WTC11 (cell line): Measurements from ENCODE around the gene RBCK1. TPM values are rescaled to one million over a fixed set of nuclear protein-coding genes. Genes with fewer than 3 reads are reported as not detected.

Source experiments
- ATAC-seq: fragments of 200-7000 bp; cut with Tn5 transposase; 2 replicates; pipeline ENCODE4 v1.10.0; 2021; ENCODE audit warnings: mild to moderate bottlenecking, moderate library complexity
- CTCF ChIA-PET: fragments of 300-600 bp; sonication (Branson Sonifier 250); formaldehyde crosslinking; loops from one replicate; lab custom pipeline; 2021; ENCODE audit warnings: antibody characterized with exemption; lab: Charles Lee
- POLR2A ChIA-PET: fragments of 350-600 bp; sonication (Branson Sonifier 250); formaldehyde crosslinking; loops from one replicate; lab custom pipeline; 2021; ENCODE audit warnings: antibody characterized with exemption; lab: Charles Lee
- DNase-seq: peaks from one replicate; pipeline ENCODE4 v3.0.0; 2021; ENCODE audit warnings: low spot score
- H3K27ac Mint-ChIP-seq: 2 replicates; pipeline ENCODE4 v1.8.0; 2021; ENCODE audit warnings: mixed read lengths
- H3K27me3 Mint-ChIP-seq: 2 replicates; pipeline ENCODE4 v1.8.0; 2021; ENCODE audit warnings: low read depth, mild to moderate bottlenecking, moderate library complexity, mixed read lengths
- H3K36me3 Mint-ChIP-seq: 2 replicates; pipeline ENCODE4 v1.8.0; 2021; ENCODE audit warnings: mixed read lengths
- H3K4me1 Mint-ChIP-seq: 2 replicates; pipeline ENCODE4 v1.8.0; 2022; ENCODE audit warnings: mixed read lengths
- H3K4me3 Mint-ChIP-seq: 2 replicates; pipeline ENCODE4 v1.8.0; 2021; ENCODE audit warnings: mild to moderate bottlenecking, moderate library complexity, mixed read lengths
- H3K9me3 Mint-ChIP-seq: 2 replicates; pipeline ENCODE4 v1.8.0; 2021; ENCODE audit warnings: mixed read lengths
- AFF4 ChIP-seq: sonication (generic); formaldehyde crosslinking; IDR thresholded peaks from 2 replicates; pipeline ENCODE4 v1.8.1; 2023; ENCODE audit warnings: mild to moderate bottlenecking, missing genetic modification reagents, borderline replicate concordance
- ARID4B ChIP-seq: sonication (generic); formaldehyde crosslinking; IDR thresholded peaks from 2 replicates; pipeline ENCODE4 v1.8.0; 2023; ENCODE audit warnings: missing genetic modification reagents, mild to moderate bottlenecking, borderline replicate concordance
- ATF3 ChIP-seq: sonication (generic); formaldehyde crosslinking; conservative IDR thresholded peaks from 2 replicates; pipeline ENCODE4 v1.8.1; 2022; ENCODE audit warnings: mild to moderate bottlenecking, missing genetic modification reagents
- ETV6 ChIP-seq: sonication (generic); formaldehyde crosslinking; IDR thresholded peaks from 2 replicates; pipeline ENCODE4 v1.8.1; 2022; ENCODE audit warnings: mild to moderate bottlenecking, missing genetic modification reagents
- FOXP4 ChIP-seq: sonication (generic); formaldehyde crosslinking; IDR thresholded peaks from 2 replicates; pipeline ENCODE4 v1.8.0; 2022; ENCODE audit warnings: mild to moderate bottlenecking, missing genetic modification reagents
- GABPB1 ChIP-seq: sonication (generic); formaldehyde crosslinking; IDR thresholded peaks from 2 replicates; pipeline ENCODE4 v1.8.1; 2023; ENCODE audit warnings: mild to moderate bottlenecking, missing genetic modification reagents
- GTF2I ChIP-seq: fragments of 250-450 bp; sonication (Bioruptor Pico); conservative IDR thresholded peaks from 2 replicates; pipeline ENCODE4 v1.4.0; 2021; ENCODE audit warnings: mild to moderate bottlenecking
- HMGXB4 ChIP-seq: sonication (generic); formaldehyde crosslinking; IDR thresholded peaks from 2 replicates; pipeline ENCODE4 v1.8.1; 2023; ENCODE audit warnings: mild to moderate bottlenecking, moderate library complexity, missing genetic modification reagents
- MAX ChIP-seq: sonication (generic); formaldehyde crosslinking; IDR thresholded peaks from 2 replicates; pipeline ENCODE4 v1.8.0; 2022; ENCODE audit warnings: mild to moderate bottlenecking, missing genetic modification reagents
- NFE2L1 ChIP-seq: sonication (generic); formaldehyde crosslinking; IDR thresholded peaks from 2 replicates; pipeline ENCODE4 v1.8.1; 2023; ENCODE audit warnings: missing genetic modification reagents
- NFYB ChIP-seq: sonication (generic); formaldehyde crosslinking; conservative IDR thresholded peaks from 2 replicates; pipeline ENCODE4 v1.8.0; 2022; ENCODE audit warnings: low read depth, missing genetic modification reagents
- PREB ChIP-seq: sonication (generic); formaldehyde crosslinking; IDR thresholded peaks from 2 replicates; pipeline ENCODE4 v1.8.1; 2022; ENCODE audit warnings: mild to moderate bottlenecking, missing genetic modification reagents, moderate library complexity, borderline replicate concordance
- PRRX2 ChIP-seq: fragments of 250-450 bp; sonication (Bioruptor Pico); IDR thresholded peaks from 2 replicates; pipeline ENCODE4 v1.8.0; 2021; ENCODE audit warnings: mild to moderate bottlenecking
- SMAD4 ChIP-seq: sonication (generic); formaldehyde crosslinking; IDR thresholded peaks from 2 replicates; pipeline ENCODE4 v1.8.0; 2022; ENCODE audit warnings: mild to moderate bottlenecking, missing genetic modification reagents
- ZNF219 ChIP-seq: sonication (generic); formaldehyde crosslinking; IDR thresholded peaks from 2 replicates; pipeline ENCODE4 v1.8.0; 2023; ENCODE audit warnings: missing genetic modification reagents, mild to moderate bottlenecking, borderline replicate concordance
- ZNF396 ChIP-seq: fragments of 250-450 bp; sonication (Bioruptor Pico); IDR thresholded peaks from 2 replicates; pipeline ENCODE4 v1.8.0; 2021; ENCODE audit warnings: mild to moderate bottlenecking, moderate library complexity, borderline replicate concordance
- ZNF416 ChIP-seq: fragments of 250-450 bp; sonication (Bioruptor Pico); IDR thresholded peaks from 2 replicates; pipeline ENCODE4 v1.9.0; 2021; ENCODE audit warnings: mild to moderate bottlenecking, inconsistent platforms
- ZNF671 ChIP-seq: fragments of 250-450 bp; sonication (Bioruptor Pico); IDR thresholded peaks from 2 replicates; pipeline ENCODE4 v1.8.0; 2021; ENCODE audit warnings: mild to moderate bottlenecking
- total RNA-seq: library from RNA; stranded (reverse); gene quantifications from 3 replicates; pipeline ENCODE4 v1.2.3, GENCODE V29; 2021

RBCK1 gene
- total RNA-seq, 1 experiment from 2014 or later, result 75.2 TPM

- TF ChIP-seq PREB (CRISPR knock-in tag) (0 out of 2 replicates have a peak, but pooled peaks have one; percentile 27), FOXP4 (CRISPR knock-in tag) (peak; percentile 47; the same call in 1 of the 2 replicates), GTF2I (no peak), ZNF219 (CRISPR knock-in tag) (peak; percentile 19; the same call in 1 of the 2 replicates), ZNF396 (CRISPR knock-in tag) (no peak), NFYB (CRISPR knock-in tag) (no peak), ATF3 (CRISPR knock-in tag) (peak; percentile 73; the same call in 1 of the 2 replicates), PRRX2 (CRISPR knock-in tag) (no peak), SMAD4 (peak; percentile 23; the same call in 1 of the 2 replicates), MAX (CRISPR knock-in tag) (peak; percentile 86; the same call in 1 of the 2 replicates), ZNF671 (no peak)
These were observed 27.1 kb upstream of the RBCK1 start (continued) for GRCh38 chr20:380763-381580.

- ATAC-seq (peak; percentile 49), DNase-seq (peak; percentile 50)
- Mint-ChIP-seq H3K9me3 (no peaks in the 10 kb centered on the region), H3K4me3 (peak overlapping the region; percentile 66), H3K27ac (no peak overlapping the region), H3K4me1 (no peaks in the 10 kb centered on the region), H3K27me3 (peaks cover 25% of the 10 kb centered on the region), H3K36me3 (no peaks in the 10 kb centered on the region)
- TF ChIP-seq SMAD4, result 0 out of 2 replicates have a peak, but pooled peaks have one; percentile 37
- TF ChIP-seq ZNF416 (CRISPR knock-in tag), result 0 out of 2 replicates have a peak, but pooled peaks have one; percentile 15
- TF ChIP-seq ETV6, result no peak
- peak; percentile 55; the same call in 1 of the 2 replicates for TF ChIP-seq ARID4B
- TF ChIP-seq HMGXB4, result 0 out of 2 replicates have a peak, but pooled peaks have one; percentile 40
- TF ChIP-seq AFF4 (CRISPR knock-in tag), result no peak
- no peak for TF ChIP-seq NFE2L1 (CRISPR knock-in tag)
- peak; percentile 85 for TF ChIP-seq GABPB1 (CRISPR knock-in tag)
- no peak for TF ChIP-seq ZNF396 (CRISPR knock-in tag)
- CTCF ChIA-PET, result interaction anchor here (1.2 to 5.3 kb wide), 6 partner anchors 11 to 50 kb away, joined by 4 to 30 read pairs (median 10); partner anchors contain the start of gene NRSN2
- POLR2A ChIA-PET, result interaction anchor here (0.5 to 1.6 kb wide), 6 partner anchors 26 to 196 kb away, joined by 3 to 10 read pairs (median 4); partner anchors contain the start of genes CSNK2A1, RBCK1 and SOX12
These were observed 26.4 kb upstream of the RBCK1 start for GRCh38 chr20:381581-382290.
